GM18511 (cell line): ENCODE results near the gene TMEM123.

ENCODE experiments used
- ATAC-seq: cut with Tn5 transposase; IDR thresholded peaks from one replicate; pipeline ENCODE4 v1.9.1; 2021; ENCODE audit warnings: mild to moderate bottlenecking, moderate library complexity; ENCODE audit not compliant: unreplicated experiment

Gene TMEM123

GRCh38 chr11:102452461-102453301, at the start of gene TMEM123:
Gene TMEM123, minus strand, starts transcription at chr11:102452765. Its CDS starts 142 bp downstream, at chr11:102452623.
- peak; percentile 69 for ATAC-seq

GRCh38 chr11:102500829-102501228, 48.3 kb upstream of the TMEM123 start:
- ATAC-seq = no peak

- ATAC-seq = no peak
These were observed 47.4 kb upstream of the TMEM123 start for GRCh38 chr11:102499931-102500330.

- no peak for ATAC-seq
These were observed 46.6 kb upstream of the TMEM123 start for GRCh38 chr11:102499151-102499550.

- ATAC-seq = no peak
These were observed 44.5 kb upstream of the TMEM123 start for GRCh38 chr11:102497061-102497460.

GRCh38 chr11:102495161-102496042, 42.8 kb upstream of the TMEM123 start:
- ATAC-seq = peak; percentile 91

- ATAC-seq = no peak
These were observed 41.7 kb upstream of the TMEM123 start for GRCh38 chr11:102494216-102494615.

- no peak for ATAC-seq
These were observed 41.0 kb upstream of the TMEM123 start for GRCh38 chr11:102493524-102493923.

GRCh38 chr11:102491969-102492368, 39.4 kb upstream of the TMEM123 start:
- no peak for ATAC-seq

GRCh38 chr11:102489186-102490145, 36.9 kb upstream of the TMEM123 start:
- no peak for ATAC-seq

GRCh38 chr11:102488208-102488607, 35.6 kb upstream of the TMEM123 start:
- peak; percentile 91 for ATAC-seq

GRCh38 chr11:102487214-102487613, 34.6 kb upstream of the TMEM123 start:
- no peak for ATAC-seq

- no peak for ATAC-seq
These were observed 34.0 kb upstream of the TMEM123 start for GRCh38 chr11:102486584-102486983.

GRCh38 chr11:102485095-102485722, 32.6 kb upstream of the TMEM123 start:
- no peak for ATAC-seq

- no peak for ATAC-seq
These were observed 29.9 kb upstream of the TMEM123 start for GRCh38 chr11:102482433-102482832.

- no peak for ATAC-seq
These were observed 27.2 kb upstream of the TMEM123 start for GRCh38 chr11:102479733-102480132.

- ATAC-seq = no peak
These were observed 26.2 kb upstream of the TMEM123 start for GRCh38 chr11:102478673-102479299.

- ATAC-seq = peak; percentile 46
These were observed 24.2 kb upstream of the TMEM123 start for GRCh38 chr11:102476812-102477211.

GRCh38 chr11:102476069-102476468, 23.5 kb upstream of the TMEM123 start:
- no peak for ATAC-seq

- no peak for ATAC-seq
These were observed 21.0 kb upstream of the TMEM123 start for GRCh38 chr11:102473543-102473942.
